Body of pancreas (tissue), 4 donors: Measurements from ENCODE around the gene FXR2.

Experiments used
- POLR2A ChIP-seq, 3 donors: fragments of 450-650 bp; IDR thresholded peaks; one replicate each; pipeline ENCODE4 v1.6.1; 2016; ENCODE audit warnings: antibody characterized with exemption in 3 of 3, mild to moderate bottlenecking in 2 of 3
- TF ChIP-seq, protein P1 (sequence below), 7 experiments: fragments of 450-650 bp in 4 of 7; fragments of 200-600 bp in 3 of 7; sonication (generic) in 3 of 7; IDR thresholded peaks; one replicate each; pipeline ENCODE4 v1.5.1; 2016 to 2019; ENCODE audit warnings: antibody characterized with exemption in 7 of 7

DNA sequence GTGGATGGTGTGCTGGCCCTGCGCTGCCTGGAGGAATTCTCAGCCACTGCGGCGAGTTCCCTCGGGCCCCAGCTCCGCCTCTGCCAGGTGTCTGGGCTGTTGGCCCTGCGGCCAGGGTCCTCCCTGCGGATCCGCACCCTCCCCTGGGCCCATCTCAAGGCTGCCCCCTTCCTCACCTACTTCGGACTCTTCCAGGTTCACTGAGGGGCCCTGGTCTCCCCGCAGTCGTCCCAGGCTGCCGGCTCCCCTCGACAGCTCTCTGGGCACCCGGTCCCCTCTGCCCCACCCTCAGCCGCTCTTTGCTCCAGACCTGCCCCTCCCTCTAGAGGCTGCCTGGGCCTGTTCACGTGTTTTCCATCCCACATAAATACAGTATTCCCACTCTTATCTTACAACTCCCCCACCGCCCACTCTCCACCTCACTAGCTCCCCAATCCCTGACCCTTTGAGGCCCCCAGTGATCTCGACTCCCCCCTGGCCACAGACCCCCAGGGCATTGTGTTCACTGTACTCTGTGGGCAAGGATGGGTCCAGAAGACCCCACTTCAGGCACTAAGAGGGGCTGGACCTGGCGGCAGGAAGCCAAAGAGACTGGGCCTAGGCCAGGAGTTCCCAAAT lies 57.4 kb downstream of the FXR2 start:
- TF ChIP-seq, protein P1, sequence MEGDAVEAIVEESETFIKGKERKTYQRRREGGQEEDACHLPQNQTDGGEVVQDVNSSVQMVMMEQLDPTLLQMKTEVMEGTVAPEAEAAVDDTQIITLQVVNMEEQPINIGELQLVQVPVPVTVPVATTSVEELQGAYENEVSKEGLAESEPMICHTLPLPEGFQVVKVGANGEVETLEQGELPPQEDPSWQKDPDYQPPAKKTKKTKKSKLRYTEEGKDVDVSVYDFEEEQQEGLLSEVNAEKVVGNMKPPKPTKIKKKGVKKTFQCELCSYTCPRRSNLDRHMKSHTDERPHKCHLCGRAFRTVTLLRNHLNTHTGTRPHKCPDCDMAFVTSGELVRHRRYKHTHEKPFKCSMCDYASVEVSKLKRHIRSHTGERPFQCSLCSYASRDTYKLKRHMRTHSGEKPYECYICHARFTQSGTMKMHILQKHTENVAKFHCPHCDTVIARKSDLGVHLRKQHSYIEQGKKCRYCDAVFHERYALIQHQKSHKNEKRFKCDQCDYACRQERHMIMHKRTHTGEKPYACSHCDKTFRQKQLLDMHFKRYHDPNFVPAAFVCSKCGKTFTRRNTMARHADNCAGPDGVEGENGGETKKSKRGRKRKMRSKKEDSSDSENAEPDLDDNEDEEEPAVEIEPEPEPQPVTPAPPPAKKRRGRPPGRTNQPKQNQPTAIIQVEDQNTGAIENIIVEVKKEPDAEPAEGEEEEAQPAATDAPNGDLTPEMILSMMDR (IDR thresholded peaks at IDR 0.05) = no peak
- TF ChIP-seq POLR2A (IDR thresholded peaks at IDR 0.05) = no peak
